GM18511 (cell line): ENCODE data around the gene ANKIB1.
"Not testable (repeated sequence)": the region's sequence is repeated elsewhere in the genome, so short reads cannot be mapped to it uniquely, and the experiment has no call there.

Experiments used
- ATAC-seq: cut with Tn5 transposase; IDR thresholded peaks from one replicate; pipeline ENCODE4 v1.9.1; 2021; ENCODE audit warnings: mild to moderate bottlenecking, moderate library complexity; ENCODE audit not compliant: unreplicated experiment

The ANKIB1 gene

DNA sequence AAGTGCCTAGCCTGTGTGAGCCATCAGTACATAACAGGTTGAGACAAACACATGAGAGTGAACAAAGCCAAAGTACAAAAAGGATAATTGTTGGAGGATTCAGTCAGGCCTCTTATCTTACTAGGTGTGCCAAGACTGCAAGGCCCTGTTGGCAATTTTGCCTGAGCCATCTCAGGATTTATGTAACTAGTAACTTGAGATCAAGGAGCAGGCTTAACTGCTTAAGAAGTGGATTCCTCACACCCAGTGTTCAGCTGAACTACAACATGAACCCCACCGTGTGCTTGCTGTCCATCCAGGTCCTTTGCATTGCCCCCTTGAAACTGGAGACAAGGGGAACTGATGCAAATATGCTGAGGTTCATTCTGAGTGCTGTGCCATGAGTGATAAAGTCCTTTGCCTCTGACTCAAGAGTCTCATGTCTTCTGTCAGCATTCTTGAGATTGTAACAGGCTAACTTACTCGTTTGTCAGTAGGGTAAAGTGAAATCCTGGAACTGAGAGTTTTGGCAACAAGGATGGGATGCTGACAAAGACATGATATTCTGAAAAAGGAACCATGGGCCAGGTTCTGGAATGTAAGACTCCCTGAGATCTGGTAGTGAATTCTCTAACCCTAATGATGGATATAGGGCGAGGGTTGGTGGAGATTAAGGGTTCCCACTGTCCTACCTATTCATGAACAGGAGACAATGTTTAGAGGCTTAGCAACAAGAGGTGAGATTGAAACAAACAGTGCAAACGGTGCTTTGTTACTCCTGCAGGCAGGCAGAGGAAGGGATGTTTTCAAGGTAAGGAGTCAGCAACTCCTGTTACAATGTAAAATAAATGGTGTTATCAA, 157.4 kb downstream of the ANKIB1 start:
- ATAC-seq, result no peak

DNA sequence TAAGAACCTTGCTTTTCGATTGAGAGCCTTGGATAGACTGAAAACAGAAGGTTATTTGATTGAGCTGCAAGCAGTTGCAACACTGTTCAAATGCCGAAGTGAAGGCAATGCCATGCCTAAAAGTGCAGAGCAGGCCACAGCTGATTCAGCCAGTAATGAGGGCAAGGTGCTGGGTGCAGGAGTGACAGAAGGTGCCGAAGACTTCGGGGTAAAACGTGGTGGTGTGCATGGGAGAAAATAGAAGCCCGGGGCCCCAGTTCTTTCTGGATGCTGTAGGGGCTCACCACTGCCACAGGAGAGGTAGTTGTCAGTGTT, 157.9 kb downstream of the ANKIB1 start:
- no peak for ATAC-seq

DNA sequence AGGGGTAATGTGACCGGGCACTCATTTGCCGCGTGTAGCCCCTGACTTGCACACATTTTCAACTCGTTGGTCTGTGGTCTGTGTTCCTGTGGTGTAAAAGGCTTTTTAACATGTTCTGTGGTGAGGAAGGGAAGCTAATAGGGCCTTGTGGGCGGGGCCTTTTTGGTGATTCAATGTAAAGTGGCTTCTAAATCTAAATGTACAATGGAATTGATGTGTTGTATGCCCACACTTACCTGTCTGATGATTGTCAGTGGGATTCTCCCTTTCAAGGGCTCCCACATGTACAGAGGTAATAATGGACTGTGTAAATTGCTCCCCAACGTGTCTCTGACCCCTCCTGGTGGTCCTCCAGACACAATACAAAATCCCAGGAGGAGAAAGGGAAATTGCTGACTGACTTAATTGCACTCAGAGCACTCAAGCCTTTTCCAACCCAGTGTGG, 158.4 kb downstream of the ANKIB1 start:
- ATAC-seq, result no peak

DNA sequence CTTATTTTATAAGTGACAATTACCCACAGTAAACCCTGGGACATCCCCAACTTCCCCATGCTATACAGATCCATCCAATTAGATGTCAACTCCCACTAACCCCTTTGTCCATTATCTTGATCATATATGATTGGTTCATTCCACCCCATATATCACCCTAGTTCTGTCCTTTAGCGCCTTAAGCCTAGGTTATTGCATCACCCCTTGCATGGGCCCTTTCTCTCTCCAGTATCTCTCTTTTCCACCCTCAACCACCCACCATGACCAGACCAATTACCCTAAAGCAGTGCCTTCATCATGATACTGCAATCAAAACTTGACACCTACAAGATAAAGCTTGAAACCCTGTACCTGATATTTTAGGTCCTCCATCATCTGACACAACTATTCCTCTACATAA, 163.6 kb downstream of the ANKIB1 start:
- no peak for ATAC-seq

DNA sequence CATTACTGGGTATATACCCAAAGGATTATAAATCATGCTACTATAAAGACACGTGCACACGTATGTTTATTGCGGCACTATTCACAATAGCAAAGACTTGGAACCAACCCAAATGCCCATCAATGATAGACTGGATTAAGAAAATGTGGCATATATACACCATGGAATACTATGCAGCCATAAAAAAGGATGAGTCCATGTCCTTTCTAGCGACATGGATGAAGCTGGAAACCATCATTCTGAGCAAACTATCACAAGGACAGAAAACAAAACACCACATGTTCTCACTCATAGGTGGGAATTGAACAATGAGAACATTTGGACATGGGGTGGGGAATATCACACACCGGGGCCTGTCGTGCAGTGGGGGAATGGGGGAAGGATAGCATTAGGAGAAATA, 164.4 kb downstream of the ANKIB1 start:
- ATAC-seq, result not testable (repeated sequence)

DNA sequence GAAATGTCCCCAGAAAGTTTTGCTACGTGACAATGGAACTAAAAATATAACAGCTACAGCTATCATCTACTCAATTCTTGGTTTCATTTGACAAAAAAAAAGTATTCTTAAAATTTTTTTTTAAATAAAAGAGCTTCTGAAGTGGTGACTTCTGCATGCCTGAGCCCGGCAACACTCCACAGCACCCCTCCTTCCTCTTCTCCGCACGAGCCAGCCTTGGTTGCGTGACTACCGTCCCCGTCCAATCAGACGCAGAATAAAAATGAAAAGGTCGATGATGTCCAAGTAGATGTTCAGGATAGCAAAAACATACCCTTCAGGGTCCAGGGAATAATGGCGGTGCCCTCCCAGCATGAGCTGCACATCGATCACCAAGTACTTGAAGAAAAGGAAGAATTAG, 167.0 kb downstream of the ANKIB1 start:
- ATAC-seq, result no peak

DNA sequence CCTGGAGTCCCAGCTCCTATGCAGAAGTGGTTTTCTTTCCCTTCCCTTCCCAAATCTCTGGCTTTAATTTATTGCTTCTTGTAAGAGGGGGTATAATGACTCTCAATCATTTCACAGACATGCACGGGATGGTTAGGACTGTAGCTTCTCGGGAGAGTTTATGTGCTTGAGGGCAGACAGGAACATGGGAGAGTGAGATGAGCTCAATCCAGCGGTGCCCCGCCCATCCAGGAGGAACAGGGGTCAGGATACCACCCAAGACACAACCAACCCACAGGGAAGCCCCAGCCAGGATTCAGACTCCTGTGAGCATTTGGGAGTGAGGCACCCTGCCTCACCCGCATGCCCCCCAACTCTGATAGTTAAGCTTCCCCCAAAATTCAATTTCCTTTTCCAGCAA, 167.8 kb downstream of the ANKIB1 start:
- ATAC-seq, result no peak

DNA sequence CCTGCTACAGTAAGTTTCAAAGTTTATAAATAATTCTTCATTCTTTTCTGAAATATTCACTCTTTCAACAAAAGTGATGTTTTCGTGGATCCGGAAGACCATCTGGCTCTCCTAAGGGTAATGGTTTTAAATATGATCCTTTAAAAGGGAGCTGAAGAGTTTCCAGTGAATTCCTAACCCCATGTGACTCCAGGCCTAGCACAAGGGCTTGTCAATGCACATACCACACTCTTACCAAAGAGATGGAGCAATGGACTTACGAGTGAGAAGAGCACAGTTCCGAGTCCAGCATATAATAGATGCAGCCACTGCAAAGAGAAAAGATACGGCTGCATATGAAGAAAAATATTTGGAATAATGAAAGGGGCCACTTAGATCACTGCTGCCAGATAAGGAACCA, 169.5 kb downstream of the ANKIB1 start:
- no peak for ATAC-seq

DNA sequence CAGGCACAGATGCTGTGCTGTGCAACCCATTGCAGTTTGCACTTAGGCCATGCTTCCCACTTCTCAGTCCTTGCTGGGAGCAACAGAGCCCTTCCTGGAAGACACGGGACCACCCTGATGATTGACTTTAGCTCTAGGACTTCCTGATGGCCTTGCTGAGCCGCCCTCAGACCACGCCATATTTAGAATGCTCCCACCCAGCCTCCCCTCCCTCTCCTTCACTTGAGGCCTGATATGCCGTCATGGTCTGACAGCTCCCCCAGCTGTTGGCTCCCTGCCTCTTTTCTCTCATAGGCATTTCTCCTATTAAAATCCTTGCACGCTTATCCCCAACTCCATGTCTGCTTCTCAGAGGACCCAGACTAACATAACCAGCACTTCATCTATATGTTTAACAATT, 172.1 kb downstream of the ANKIB1 start:
- no peak for ATAC-seq

DNA sequence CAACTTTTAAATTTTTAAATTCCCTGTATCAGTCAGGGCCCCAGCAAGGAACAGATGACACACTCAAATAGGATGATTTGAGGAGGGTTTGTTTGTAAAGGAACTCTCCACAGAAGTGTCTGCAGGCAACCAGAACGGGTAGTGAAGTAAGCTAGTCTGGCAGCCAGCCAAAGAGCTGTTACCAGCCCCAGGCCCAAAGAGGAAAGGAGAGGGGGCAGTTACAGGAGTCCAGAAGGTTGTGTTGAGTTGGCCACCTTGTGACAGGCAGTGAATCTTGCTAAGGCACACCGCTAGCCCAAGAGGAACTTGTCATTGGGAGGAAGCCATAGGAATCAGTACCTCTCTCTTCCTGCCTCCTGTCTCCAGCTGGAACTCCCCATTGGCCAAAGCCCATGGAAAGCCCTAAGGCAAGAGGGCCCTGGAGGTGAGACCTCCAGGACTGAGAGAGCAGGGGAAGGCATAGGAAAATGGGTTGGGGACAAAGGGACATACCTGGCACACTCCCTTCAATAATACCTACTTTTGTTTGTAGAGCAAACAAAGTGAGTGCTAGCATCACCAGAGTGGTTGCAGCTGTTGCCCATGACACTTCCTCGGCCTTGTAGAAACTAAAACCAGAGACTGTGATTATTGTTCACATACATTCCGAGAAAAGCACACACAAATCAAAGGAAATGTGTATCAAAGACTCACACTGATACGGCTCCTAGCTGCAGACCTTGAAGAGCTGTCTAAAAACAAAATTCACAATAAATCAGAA, 176.1 kb downstream of the ANKIB1 start:
- ATAC-seq, result no peak

DNA sequence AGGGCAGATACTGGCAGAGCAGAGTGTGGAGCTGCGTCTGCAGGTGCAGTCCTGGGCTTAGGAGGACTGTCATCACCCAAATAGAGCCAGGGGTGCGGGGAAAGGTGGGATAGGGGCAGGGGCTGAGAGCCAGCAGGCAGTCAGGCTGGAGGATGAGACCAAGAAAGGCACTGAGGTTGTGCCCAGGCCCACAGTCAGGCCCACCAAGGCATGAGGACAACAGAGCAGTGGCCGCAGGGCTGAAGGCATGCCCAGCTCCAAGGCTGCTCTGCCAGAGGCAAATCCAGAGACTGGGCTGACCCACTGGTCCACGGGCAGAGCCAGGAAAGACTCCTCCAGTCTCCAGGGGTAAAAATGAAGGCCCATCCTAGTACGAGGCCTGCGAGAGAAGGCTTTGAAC, 177.2 kb downstream of the ANKIB1 start:
- no peak for ATAC-seq

DNA sequence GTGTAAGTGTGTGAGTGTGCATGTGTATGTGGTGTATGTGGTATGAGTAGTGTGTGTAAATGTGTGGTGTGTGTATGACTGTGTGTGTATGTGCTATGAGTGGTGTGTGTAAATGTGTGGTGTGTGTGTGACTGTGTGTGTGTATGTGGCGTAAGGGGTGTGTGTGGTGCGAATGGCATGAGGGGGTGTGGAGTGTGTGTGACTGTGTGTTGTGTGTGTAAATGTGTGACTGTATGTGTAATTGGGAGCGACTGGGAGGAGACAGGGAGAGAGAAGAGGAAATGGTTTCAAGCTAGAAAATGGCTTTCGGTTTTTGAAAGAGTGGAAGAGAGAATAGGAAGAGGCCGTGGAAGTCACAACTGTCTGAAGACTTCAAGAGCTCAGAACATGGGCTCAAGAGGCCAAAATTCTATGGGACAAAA, 177.9 kb downstream of the ANKIB1 start:
- no peak for ATAC-seq

DNA sequence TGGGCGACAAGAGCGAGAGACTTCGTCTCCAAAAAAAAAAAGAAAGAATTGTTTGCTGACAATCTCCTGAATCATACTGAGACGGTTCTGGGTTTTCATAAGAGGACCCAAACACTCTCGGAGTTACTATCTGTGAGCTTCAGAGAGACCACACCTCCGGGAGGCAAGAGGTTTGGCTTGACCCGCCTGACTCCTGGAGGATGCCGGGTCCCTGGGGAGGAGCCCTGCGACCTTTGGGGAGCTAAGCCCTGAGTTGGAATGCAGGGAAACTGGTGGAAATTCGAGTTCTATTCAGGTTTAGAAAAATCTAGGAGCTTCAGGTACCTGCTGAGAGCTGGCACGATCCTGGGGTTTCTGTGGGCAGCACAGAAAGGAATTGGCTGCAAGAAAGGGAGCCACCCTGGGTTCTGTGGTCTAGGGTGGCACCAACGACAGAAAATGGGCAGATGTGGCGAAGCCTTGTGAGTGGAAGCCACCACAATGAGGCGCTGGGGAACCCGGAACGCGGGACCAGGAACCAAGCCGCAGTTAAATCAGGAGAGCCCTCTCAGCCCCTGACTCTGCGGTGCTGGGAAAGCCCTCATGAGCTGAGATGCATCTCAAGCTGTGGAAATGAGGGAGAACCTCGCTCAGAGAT, 179.7 kb downstream of the ANKIB1 start:
- ATAC-seq, result no peak

DNA sequence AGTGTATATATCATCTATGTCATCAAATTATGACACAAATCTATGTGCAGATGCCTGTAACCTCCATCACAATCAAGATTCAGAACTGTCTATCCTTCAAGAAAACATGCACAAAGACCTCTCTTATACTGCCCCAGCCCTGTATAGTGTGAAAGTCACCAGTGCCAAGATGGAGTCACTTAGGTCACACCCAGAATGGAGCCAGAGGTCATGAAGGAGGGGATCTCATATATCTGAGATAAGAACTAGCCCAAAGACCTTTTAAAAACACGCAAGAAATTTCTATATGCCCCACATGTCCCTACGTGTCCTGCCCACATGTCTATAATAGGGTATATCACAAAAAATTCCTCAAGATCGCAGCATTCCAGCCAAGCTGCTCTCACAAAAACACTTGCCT, 181.4 kb downstream of the ANKIB1 start:
- ATAC-seq, result no peak

DNA sequence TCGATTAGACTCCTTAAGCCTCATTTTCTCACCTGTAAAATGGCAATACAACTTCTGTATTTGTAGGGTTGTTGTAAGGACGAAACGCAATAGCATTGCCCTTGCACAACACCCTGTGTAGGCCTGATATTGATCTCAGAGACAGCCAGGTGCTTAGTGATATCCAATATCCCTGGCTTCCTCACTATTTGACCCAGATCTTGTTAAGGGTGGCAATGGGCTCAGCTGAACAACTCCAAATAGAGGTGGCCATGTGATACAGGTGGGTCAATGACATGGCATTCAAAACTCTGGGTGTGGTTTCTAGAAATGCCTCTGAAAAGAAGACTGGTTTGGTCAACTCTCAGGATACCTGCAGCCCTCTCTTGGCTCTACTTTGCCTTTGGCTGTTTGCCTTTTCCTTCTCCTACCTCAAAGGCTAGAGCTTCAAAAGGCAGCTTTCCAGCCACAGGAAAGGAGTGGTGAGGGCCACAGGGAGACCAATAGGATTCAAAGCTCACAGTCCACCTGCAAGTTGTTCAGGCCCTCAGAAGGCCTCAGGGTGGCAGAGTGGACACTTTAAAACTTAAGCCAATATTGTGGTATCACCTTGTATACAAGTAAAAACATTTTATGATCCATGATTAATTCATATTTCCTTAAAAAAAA, 186.6 kb downstream of the ANKIB1 start:
- no peak for ATAC-seq

DNA sequence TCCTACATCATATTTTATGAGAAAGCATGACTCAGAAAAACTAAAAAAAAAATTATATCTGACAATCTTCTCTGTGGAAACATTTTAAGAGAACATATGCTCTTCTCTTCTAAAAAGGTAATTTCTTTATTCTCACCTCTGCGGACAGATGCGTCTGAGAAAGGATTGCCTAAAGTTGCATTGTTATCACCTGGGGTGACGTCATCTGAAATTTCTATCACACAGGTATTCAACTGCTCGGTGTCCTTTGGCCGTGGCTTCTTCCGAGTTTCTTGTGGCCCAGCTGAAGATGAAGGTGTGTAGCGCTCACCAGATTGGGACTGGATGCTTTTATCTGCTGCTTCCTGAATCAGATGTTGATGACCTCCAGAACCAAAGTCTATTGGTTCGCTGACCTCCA, 187.2 kb downstream of the ANKIB1 start:
- no peak for ATAC-seq

DNA sequence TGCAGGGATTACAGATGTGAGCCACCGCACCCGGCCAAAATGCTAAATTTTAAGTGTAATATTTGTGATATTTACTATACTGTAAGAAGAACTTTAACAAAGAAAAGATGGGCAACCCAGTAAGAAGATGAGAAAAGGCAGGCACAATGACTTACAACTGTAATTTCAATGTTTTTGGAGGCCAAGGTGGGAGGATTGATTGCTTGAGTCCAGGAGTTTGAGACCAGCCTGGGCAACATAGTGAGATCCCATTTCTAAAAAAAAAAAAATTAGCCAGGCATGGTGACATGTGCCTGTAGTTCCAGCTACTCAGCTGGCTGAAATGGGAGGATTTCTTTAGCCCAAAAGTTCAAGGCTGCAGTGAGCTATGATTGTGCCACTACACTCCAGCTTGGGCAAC, 189.8 kb downstream of the ANKIB1 start:
- no peak for ATAC-seq

DNA sequence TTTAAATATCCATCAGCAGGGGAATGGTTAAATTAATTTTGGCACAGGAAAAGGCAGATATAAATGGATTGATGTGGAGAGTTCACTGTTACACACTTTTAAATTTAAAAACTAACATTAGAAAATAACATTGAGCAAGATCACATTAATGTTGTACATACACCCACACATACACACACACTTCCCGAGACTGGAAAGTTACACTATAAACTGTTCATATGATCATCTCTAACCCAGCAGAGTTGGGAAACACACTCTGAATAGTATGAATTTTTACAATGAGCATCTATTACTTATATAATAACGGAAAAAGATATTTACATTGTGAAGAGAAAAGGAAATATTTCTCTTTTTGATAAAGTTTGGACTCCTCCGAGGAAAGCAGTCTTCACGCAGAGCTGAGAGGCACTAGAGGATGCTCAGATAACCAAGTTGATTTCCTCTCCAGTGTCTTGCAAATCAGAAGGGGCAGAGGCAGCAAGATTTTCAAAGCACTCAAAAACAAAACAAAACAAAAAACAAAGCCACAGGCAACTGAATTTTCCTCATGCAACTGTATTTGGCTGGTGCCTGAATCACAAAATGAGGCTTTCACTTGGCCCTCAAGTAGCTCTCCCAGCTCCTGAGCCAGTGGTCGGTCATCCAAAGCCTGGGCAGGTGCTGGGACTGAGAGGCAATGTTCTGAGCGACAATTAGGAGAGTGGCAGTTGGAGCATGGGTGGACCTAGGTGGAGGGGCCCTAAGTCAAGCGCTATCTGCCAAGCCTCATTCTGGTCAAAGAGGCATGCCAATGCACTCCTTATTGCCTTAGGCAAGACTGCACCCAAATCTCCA, 191.1 kb downstream of the ANKIB1 start:
- no peak for ATAC-seq

DNA sequence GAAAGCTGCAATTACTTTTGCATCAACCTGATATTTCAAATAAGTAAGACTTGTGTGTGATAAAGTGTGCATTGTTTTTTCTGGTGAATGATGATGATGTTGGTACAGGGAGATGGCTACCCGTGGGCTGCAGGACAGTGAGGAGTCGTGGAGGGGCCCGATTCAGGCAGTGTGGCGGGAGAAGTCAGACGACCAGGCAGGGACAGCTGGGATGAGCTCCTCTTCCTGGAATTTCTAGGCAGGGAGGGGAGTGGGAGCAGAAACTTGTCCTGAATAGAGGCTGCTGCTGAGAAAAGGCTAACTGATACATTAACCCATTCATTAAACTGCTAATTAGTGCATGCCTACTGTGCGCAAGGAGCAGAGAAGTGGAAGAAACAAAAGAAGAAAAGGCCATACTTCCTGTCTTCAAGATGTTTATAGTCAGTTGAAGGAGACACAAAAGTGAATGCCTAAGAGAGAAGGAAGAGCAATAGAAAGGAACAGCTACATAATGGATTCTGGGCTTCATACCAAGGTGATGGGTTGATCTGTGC, 192.2 kb downstream of the ANKIB1 start:
- ATAC-seq, result no peak

DNA sequence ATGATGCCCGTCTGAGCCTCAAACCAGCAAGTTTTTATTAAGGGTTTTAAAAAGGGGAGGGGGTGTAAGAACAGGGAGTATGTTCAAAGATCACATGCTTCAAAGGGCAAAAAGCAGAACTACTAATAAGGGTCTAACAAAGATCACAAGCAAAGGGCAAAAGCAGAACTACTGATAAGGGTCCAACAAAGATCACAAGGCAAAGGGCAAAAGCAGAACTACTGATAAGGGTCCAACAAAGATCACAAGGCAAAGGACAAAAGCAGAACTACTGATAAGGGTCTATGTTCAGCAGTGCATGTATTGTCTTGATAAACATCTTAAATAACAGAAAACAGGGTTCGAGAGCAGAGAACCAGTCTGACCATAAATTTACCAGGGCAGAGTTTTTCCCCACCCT, 196.9 kb downstream of the ANKIB1 start:
- ATAC-seq, result not testable (repeated sequence)
